Gastroesophageal sphincter (tissue), 4 donors: ENCODE data around the gene RPL18. TPM values are rescaled to one million over a fixed set of nuclear protein-coding genes. Genes with fewer than 3 reads are reported as not detected.

Experiments
- ATAC-seq: fragments of 150-250 bp; one replicate; pipeline ENCODE4 v1.9.1; 2016; ENCODE audit warnings: mild to moderate bottlenecking, moderate library complexity
- H3K27ac ChIP-seq, 4 donors: fragments of 200-600 bp; sonication (generic) in 3 of 4; 1 replicate in 3 of 4; 2 replicates in 1 of 4; pipeline ENCODE4 v1.5.1; 2016 to 2019
- H3K27me3 ChIP-seq: fragments of 200-600 bp; sonication (generic); one replicate; pipeline ENCODE4 v1.5.1; 2019
- H3K36me3 ChIP-seq, 2 donors: fragments of 200-600 bp; sonication (generic); one replicate each; pipeline ENCODE4 v1.5.1; 2019; ENCODE audit warnings: control low read depth in 1 of 2
- H3K4me1 ChIP-seq, 3 donors: fragments of 200-600 bp; sonication (generic); 1 replicate in 2 of 3; 2 replicates in 1 of 3; pipeline ENCODE4 v1.5.1; 2016 to 2019; ENCODE audit warnings: control low read depth in 2 of 3
- H3K4me3 ChIP-seq, 2 donors: fragments of 200-600 bp; sonication (generic); one replicate each; pipeline ENCODE4 v1.5.1; 2019; ENCODE audit warnings: mild to moderate bottlenecking in 1 of 2, moderate library complexity in 1 of 2
- H3K9me3 ChIP-seq, 3 donors: fragments of 200-600 bp; sonication (generic); one replicate each; pipeline ENCODE4 v1.5.1; 2017 to 2019; ENCODE audit warnings: control low read depth in 2 of 3
- EP300 ChIP-seq: sonication (generic); formaldehyde crosslinking; IDR thresholded peaks from one replicate; pipeline ENCODE4 v1.6.1; 2017; ENCODE audit warnings: antibody characterized with exemption, mild to moderate bottlenecking
- POLR2A ChIP-seq, 2 donors: fragments of 450-650 bp; IDR thresholded peaks; one replicate each; pipeline ENCODE4 v1.6.1; 2017; ENCODE audit warnings: antibody characterized with exemption in 2 of 2, mild to moderate bottlenecking in 2 of 2, moderate library complexity in 1 of 2
- POLR2AphosphoS5 ChIP-seq: sonication (generic); formaldehyde crosslinking; IDR thresholded peaks from one replicate; pipeline ENCODE4 v1.6.1; 2017; ENCODE audit warnings: antibody characterized with exemption
- WGBS, 2 donors: methylation state at CpG; one replicate each; pipeline ENCODE4 v1.1.5; 2018; ENCODE audit warnings: low coverage in 1 of 2; 5-methylcytosine and 5-hydroxymethylcytosine counted together
- total RNA-seq, 4 donors: library from RNA; depleted of rRNA; stranded (reverse); fragments of >200 nt; gene quantifications; one replicate each; pipeline ENCODE4 v1.1.0, GENCODE V29; 2016
- TF ChIP-seq, protein P1 (sequence below), 4 experiments: fragments of 200-600 bp in 2 of 4; fragments of 450-650 bp in 2 of 4; sonication (generic) in 1 of 4; IDR thresholded peaks; one replicate each; pipeline ENCODE4 v1.5.1; 2017 to 2019; ENCODE audit warnings: antibody characterized with exemption in 4 of 4, mild to moderate bottlenecking in 2 of 4, moderate library complexity in 2 of 4

The RPL18 gene
- total RNA-seq, 4 donors from 2014 or later: 1,261 to 2,300 (median 1,588) TPM

DNA sequence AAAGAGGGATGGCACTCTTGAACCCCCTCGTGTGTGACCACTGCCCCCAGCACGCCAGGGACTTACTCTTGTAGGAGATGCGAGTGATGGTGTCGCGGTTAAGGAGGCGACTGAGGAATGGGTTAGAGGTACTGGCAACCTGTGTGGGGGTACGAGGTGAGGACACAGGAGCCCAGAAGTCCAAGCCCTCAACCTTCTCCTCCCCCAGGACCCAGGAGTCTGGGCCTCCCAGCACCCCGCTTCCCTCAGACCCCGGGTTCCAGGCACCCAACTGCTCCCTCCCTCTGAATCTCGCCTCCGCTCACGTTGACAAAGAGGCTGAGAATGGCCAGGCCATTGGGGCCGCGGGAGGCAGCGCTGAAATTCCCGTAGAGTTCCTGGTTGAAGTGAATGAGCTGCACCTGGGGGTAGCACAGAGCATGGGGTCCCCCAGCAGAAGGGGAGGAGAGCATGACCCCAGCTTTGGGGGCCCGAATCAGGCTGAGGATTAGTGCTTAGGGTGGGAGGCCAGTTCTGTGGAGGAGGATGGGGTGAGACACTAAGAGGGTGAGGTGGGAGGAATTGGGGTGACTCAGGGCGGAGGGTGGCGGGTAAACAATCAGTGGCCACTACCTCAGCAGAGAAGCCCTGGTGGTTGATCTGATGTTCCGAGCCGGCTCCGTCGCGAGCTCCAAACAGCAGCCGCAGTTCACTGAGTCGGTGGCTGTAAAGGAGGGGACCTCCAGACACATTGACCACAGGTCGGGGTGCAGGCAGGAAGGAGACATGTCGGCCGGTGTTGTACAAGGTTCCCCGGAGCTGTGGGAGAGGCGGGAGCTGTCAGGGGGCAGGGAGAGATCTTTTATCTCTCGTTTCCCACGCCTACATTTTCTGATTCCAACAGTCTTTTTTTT is 20.8 kb upstream of the RPL18 start:
- H3K36me3 ChIP-seq: no peaks in the 10 kb centered on the region
- WGBS, 2 donors: 58 to 66% methylated on average over 16 to 25 of the region's 33 CpGs
- TF ChIP-seq, protein P1, sequence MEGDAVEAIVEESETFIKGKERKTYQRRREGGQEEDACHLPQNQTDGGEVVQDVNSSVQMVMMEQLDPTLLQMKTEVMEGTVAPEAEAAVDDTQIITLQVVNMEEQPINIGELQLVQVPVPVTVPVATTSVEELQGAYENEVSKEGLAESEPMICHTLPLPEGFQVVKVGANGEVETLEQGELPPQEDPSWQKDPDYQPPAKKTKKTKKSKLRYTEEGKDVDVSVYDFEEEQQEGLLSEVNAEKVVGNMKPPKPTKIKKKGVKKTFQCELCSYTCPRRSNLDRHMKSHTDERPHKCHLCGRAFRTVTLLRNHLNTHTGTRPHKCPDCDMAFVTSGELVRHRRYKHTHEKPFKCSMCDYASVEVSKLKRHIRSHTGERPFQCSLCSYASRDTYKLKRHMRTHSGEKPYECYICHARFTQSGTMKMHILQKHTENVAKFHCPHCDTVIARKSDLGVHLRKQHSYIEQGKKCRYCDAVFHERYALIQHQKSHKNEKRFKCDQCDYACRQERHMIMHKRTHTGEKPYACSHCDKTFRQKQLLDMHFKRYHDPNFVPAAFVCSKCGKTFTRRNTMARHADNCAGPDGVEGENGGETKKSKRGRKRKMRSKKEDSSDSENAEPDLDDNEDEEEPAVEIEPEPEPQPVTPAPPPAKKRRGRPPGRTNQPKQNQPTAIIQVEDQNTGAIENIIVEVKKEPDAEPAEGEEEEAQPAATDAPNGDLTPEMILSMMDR (IDR thresholded peaks at IDR 0.05): no peak
- TF ChIP-seq POLR2AphosphoS5 (no peak), EP300 (no peak), POLR2A (IDR thresholded peaks at IDR 0.05) (no peak)
- H3K27me3 ChIP-seq: no peaks in the 10 kb centered on the region
- ATAC-seq: no peak
- H3K27ac ChIP-seq: peak overlapping the region in 3 of 4 donors; percentile 92 to 98 (median 93)
- H3K4me1 ChIP-seq: peaks cover 2 to 51% (median 21%) of the 10 kb centered on the region in 3 donors
- H3K4me3 ChIP-seq: no peak overlapping the region
- no peaks in the 10 kb centered on the region for H3K9me3 ChIP-seq

DNA sequence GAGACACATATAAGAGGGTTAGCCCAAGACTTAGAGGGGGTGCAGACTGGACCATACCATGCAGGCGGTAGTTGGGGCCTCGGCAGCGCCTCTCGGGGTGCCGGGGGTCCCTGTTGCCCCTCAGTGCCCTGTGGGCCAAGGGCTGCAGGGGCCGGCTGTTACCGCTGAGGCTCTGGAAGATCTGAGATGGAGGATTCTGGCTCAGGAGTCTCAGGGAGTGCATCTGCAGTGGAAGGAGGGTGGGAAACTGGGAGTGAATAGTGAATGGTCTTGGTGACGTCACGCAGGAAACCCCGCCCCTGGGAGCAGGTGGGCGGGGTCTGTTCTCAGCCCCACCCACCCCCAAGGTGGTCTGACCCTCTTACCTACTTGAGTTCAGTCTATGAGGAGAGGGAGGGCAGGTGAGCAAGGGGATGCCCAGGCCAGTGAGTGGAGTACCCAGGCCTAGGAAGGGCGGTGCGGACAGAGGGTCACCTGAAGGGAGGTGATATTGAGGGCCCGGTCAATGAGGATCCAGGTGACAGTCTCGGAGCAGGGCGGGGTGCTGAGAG is 19.9 kb upstream of the RPL18 start:
- H3K9me3 ChIP-seq: no peaks in the 10 kb centered on the region
- ATAC-seq: no peak
- no peaks in the 10 kb centered on the region for H3K27me3 ChIP-seq
- H3K27ac ChIP-seq: peak overlapping the region; percentile 91 to 98 (median 92)
- peak overlapping the region in 1 of 2 donors; percentile 82 for H3K4me3 ChIP-seq
- TF ChIP-seq EP300 (no peak), POLR2AphosphoS5 (no peak), POLR2A (IDR thresholded peaks at IDR 0.05) (no peak)
- TF ChIP-seq, protein P1 (IDR thresholded peaks at IDR 0.05): no peak
- 73 to 81% methylated on average over 5 to 13 of the region's 16 CpGs for WGBS, 2 donors
- H3K36me3 ChIP-seq: no peaks in the 10 kb centered on the region
- H3K4me1 ChIP-seq: peaks cover 5 to 51% (median 22%) of the 10 kb centered on the region in 3 donors

DNA sequence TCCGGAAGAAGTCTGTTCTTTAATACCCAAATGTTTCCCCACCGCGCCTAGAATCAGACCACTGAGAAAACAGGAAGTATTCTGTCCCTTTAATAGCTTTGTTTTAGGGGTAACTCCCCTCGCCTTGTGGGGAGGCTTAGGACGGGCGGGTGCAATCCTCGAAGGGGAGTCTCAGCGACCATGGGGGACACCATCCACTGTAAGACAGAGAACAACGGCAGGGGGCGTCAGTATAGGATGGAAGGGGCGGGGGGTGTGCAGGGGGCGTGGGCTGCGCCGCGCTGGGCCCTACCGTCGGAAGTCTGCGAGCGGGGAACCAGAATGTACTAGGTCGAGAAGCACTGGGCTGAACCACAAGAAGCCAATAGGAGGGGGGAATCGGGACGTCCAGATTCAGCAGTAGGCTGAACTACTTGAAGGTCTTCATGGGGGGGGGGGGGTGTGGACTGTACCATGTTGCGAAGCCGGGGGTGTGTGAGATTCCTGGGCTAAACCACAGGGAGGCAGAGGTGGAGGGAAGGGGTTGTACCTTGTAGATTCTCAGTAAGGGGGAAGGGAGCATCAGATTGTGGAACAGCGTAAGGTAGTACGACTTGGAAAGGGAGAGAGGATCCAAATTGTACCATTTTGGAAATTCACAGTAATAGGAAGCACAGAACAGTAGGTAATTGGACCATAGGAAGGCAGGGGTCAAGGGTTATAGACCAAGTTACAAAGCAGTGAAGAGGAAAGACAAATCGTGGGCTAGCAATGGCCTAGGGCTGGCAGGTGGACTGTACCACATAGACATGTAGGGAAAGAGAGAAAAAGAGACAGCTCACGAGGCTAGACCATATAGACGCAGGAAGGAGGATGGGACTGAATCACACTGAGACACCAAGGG is 19.2 kb upstream of the RPL18 start:
- 7 to 14% methylated on average over 14 to 26 of the region's 29 CpGs for WGBS, 2 donors
- H3K4me3 ChIP-seq: peak overlapping the region; percentile 47 to 82
- no peaks in the 10 kb centered on the region for H3K9me3 ChIP-seq
- peak overlapping the region; percentile 91 to 98 (median 92) for H3K27ac ChIP-seq
- peak; percentile 63 for TF ChIP-seq POLR2AphosphoS5
- TF ChIP-seq EP300: no peak
- TF ChIP-seq POLR2A (IDR thresholded peaks at IDR 0.05): peak; percentile 17 to 57
- TF ChIP-seq, protein P1 (IDR thresholded peaks at IDR 0.05): peak in 1 of 4 experiments; percentile 33
- no peaks in the 10 kb centered on the region for H3K27me3 ChIP-seq
- H3K36me3 ChIP-seq: peaks cover 0 to under 1% of the 10 kb centered on the region in 2 donors
- peak; percentile 65 for ATAC-seq
- peaks cover 10 to 56% (median 29%) of the 10 kb centered on the region in 3 donors for H3K4me1 ChIP-seq

DNA sequence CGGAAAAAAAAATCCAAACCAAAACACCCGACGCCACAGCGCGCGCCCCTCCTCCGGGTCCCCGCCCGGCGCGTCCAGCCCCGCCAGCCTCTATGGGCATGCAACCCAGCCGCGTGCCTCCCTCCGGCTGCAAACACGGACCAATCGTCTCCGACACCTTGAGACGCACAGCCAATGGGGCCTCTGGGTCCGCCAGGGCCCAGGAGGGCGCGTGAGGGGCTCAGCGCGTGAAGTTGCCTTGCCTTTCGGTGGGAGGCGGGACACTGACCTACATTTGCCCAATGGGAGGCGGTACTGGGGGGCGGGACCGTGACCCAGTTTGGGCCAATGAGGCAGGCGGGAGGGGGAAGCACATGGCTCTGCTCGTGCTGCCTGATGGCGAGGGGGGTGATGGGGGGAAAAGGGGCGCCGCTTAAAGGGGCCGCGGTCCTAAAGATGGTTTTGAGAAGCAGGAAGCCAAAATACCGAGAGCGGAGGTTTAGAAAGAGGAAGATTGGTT is 18.5 kb upstream of the RPL18 start:
- Histone ChIP-seq H3K27me3 (no peaks in the 10 kb centered on the region), H3K36me3 (peaks cover 0 to 8% of the 10 kb centered on the region in 2 donors), H3K9me3 (no peaks in the 10 kb centered on the region), H3K4me1 (peaks cover 10 to 63% (median 33%) of the 10 kb centered on the region in 3 donors), H3K27ac (peak overlapping the region; percentile 92 to 98 (median 94)), H3K4me3 (peak overlapping the region; percentile 68 to 82)
- peak; percentile 87 for ATAC-seq
- 0 to 4% methylated on average over 4 to 7 of the region's 38 CpGs for WGBS, 2 donors
- TF ChIP-seq, protein P1 (IDR thresholded peaks at IDR 0.05): no peak
- TF ChIP-seq POLR2AphosphoS5 (peak; percentile 75), EP300 (no peak), POLR2A (IDR thresholded peaks at IDR 0.05) (peak in 1 of 2 donors; percentile 4)
